ENCODE data around the gene KISS1R.

KISS1R gene

DNA sequence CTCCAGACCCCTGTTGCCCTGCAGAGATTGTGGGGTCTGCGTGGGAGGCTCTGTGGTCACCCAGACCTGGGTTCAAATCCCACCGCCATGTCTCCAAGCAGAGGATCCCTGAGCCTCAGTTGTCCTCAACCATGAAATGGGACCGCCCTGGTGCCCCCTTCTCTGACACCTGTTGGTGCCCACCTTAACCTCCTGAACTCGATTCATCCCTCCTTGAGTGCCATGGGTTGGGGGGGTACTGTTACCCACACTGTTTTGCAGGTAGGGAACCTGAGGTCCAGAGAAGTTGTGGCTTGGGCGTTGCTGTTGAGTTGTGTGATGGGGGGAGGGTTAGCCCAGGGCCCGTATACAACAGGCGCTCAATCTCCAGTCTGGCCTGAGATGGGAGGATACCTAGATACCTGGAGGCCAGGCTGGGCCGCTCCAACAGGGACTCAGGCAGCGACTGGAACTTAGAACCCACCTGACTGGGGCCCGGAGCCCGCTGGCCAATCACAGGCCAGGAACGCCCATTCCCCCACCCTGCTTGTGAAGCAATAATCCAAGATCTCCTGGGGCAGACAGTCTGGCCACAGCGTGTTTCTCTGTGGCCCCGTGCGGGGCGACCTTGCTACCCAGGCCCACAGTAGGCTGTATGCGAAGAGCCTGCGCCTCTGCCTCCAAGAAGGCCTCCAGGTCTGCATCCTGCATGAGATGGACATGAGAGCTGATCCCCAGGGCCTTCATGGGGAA lies 11.5 kb downstream of the KISS1R start:
- Histone ChIP-seq H3K9me3 (no peaks in the 10 kb centered on the region), H3K36me3 (peaks cover 12% of the 10 kb centered on the region; the same call in 1 of the 2 replicates), H3K4me1 (peaks cover 10% of the 10 kb centered on the region), H3K4me3 (ENCODE audit: low read depth, low read length) (no peak overlapping the region), H3K27me3 (no peaks in the 10 kb centered on the region)
- no peak for DNase-seq
- TF ChIP-seq, protein P1, sequence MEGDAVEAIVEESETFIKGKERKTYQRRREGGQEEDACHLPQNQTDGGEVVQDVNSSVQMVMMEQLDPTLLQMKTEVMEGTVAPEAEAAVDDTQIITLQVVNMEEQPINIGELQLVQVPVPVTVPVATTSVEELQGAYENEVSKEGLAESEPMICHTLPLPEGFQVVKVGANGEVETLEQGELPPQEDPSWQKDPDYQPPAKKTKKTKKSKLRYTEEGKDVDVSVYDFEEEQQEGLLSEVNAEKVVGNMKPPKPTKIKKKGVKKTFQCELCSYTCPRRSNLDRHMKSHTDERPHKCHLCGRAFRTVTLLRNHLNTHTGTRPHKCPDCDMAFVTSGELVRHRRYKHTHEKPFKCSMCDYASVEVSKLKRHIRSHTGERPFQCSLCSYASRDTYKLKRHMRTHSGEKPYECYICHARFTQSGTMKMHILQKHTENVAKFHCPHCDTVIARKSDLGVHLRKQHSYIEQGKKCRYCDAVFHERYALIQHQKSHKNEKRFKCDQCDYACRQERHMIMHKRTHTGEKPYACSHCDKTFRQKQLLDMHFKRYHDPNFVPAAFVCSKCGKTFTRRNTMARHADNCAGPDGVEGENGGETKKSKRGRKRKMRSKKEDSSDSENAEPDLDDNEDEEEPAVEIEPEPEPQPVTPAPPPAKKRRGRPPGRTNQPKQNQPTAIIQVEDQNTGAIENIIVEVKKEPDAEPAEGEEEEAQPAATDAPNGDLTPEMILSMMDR (IDR thresholded peaks at IDR 0.05; ENCODE audit: low read depth, low read length): no peak

DNA sequence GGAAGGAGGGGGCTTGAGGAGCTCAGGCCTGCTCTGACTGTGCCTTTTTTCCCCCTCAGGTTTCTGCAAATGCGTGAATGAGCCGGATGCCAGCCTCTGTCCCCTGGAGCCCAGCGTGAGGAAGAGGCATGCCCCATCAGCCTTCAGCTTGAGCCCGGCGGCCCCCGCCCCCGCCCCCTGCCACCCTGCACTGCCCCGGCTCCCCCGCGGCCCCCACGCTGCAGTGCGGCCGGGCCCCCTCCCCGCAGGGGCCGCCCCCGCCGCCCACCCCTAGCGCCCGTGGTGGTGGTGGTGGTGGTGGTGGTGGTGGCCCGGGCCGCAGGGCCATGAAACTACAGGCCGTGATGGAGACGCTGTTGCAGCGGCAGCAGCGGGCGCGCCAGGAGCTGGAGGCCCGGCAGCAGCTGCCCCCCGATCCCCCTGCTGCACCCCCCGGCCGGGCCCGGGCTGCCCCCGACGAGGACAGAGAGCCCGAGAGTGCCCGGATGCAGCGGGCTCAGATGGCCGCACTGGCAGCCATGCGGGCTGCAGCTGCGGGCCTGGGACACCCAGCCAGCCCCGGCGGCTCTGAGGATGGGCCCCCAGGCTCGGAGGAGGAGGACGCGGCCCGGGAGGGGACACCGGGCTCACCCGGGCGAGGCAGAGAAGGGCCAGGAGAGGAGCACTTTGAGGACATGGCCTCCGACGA lies 12.2 kb downstream of the KISS1R start:
- no peak for DNase-seq
- Histone ChIP-seq H3K27me3 (no peaks in the 10 kb centered on the region), H3K36me3 (peaks cover 12% of the 10 kb centered on the region; the same call in 1 of the 2 replicates), H3K4me3 (ENCODE audit: low read depth, low read length) (no peak overlapping the region), H3K9me3 (no peaks in the 10 kb centered on the region), H3K4me1 (peaks cover 17% of the 10 kb centered on the region)
- TF ChIP-seq, protein P1 (IDR thresholded peaks at IDR 0.05; ENCODE audit: low read depth, low read length): no peak

DNA sequence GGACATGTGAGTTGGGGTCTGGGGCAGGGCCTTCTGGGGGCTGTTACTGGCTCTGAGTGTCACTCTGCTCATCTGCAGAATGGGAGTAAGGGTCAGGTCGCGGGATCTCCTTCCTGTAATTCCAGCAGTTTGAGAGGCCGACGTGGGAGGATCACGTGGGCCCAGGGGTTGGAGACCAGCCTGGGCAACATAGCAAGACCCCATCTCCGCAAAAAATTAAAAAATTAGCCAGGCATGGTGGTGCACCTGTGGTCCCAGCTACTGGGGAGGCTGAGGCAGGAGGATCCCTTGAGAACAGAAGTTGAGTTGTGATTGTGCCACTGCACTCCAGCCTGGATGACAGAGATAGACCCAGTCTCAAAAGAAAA lies 12.7 kb downstream of the KISS1R start:
- Histone ChIP-seq H3K4me1 (peaks cover 22% of the 10 kb centered on the region), H3K36me3 (peaks cover 12% of the 10 kb centered on the region; the same call in 1 of the 2 replicates), H3K9me3 (no peaks in the 10 kb centered on the region), H3K27me3 (no peaks in the 10 kb centered on the region), H3K4me3 (ENCODE audit: low read depth, low read length) (no peak overlapping the region)
- TF ChIP-seq, protein P1 (IDR thresholded peaks at IDR 0.05; ENCODE audit: low read depth, low read length): no peak
- no peak for DNase-seq

DNA sequence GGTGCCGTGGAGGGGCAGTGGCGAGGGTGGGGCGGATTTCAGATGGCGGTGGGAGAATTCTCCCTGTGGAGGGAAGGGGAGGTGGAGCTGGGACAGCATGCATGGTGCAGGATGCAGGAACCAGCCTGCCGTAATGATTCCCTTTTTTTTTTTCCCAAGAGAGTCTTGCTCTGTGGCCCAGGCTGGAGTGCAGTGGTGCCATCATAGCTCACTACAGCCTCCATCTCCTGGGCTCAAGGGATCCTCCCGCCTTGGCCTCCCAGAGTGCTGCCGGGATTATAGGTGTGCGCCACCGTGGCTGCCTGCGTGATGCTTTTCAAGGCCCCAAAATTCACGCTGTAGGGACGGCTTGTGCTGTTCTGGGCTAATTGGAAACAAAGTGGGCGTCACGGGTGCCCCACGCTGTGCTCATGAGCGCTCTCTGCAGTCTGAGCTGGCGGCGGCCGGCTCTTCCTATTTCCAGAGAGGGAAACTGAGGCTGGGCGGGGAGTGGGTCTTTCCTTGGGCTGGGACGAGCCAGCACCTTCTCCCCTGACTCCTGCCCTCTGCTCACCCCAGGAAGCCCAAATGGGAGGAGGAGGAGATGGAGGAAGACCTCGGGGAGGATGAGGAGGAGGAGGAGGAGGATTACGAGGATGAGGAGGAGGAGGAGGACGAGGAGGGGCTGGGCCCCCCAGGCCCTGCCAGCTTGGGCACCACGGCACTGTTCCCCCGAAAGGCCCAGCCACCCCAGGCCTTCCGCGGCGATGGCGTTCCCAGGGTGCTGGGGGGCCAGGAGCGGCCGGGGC lies 14.9 kb downstream of the KISS1R start:
- no peak for DNase-seq
- Histone ChIP-seq H3K4me1 (peaks cover 25% of the 10 kb centered on the region), H3K9me3 (no peaks in the 10 kb centered on the region), H3K36me3 (peaks cover 17% of the 10 kb centered on the region), H3K4me3 (ENCODE audit: low read depth, low read length) (no peak overlapping the region), H3K27me3 (no peaks in the 10 kb centered on the region)
- TF ChIP-seq, protein P1 (IDR thresholded peaks at IDR 0.05; ENCODE audit: low read depth, low read length): no peak

DNA sequence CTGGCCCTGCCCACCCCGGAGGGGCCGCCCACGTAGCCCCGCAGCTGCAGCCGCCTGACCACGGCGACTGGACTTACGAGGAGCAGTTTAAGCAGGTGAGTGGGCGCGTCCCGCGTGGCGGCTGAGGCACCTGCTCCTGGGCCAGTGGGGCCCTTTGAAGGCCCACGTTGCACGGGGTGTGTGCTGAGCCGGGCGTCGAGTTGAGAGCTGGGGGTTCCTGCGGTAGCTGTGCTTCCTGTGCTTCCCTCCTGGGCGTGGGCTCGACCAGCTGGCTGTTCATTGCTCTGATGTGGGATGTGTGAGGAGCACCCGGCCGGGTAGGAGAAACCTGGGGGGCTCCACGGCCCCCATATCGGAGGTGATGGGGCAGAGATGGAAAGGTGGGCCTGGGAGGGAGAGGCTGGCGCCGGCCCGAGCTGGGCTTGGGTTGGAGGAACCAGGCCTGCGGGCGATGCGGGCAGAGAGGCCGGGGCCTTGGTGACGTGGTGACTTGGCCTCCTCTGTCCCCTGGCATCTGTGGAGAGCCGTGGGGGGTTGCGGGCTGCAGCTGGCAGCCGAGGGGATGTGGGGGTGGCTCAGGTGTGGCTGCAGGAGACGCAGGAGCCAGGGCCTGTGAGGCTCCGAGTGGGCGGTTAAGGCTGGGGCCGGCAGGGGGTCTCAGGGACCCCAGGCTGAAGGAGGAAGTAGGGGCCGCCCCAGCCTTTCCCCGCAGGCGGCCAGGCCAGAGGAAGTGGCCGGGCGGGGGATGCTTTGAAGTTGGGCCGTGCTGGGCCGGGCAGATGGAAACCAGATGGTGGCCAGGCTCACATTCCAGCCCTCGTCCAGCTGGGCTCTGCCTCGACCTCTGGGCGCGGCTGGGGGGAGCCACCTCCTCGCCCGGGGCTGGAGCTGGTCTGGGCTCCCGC lies 15.8 kb downstream of the KISS1R start:
- peaks cover 17% of the 10 kb centered on the region for H3K36me3 ChIP-seq
- peak; percentile 83 for DNase-seq
- TF ChIP-seq, protein P1 (IDR thresholded peaks at IDR 0.05; ENCODE audit: low read depth, low read length): no peak
- no peaks in the 10 kb centered on the region for H3K27me3 ChIP-seq
- peaks cover 25% of the 10 kb centered on the region for H3K4me1 ChIP-seq
- H3K4me3 ChIP-seq (ENCODE audit: low read depth, low read length): no peak overlapping the region
- H3K9me3 ChIP-seq: no peaks in the 10 kb centered on the region

Data from BE2C (cell line).